TTC549 (cell line): ENCODE data around the gene DOCK8.
"Not testable (repeated sequence)": the region's sequence is repeated elsewhere in the genome, so short reads cannot be mapped to it uniquely, and the experiment has no call there.

Experiments used
- FAIRE-seq: peaks from 2 replicates; lab custom pipeline; 2012; peaks lifted over from hg19 to GRCh38; lab: Jason Lieb, UNC

DOCK8 gene

DNA sequence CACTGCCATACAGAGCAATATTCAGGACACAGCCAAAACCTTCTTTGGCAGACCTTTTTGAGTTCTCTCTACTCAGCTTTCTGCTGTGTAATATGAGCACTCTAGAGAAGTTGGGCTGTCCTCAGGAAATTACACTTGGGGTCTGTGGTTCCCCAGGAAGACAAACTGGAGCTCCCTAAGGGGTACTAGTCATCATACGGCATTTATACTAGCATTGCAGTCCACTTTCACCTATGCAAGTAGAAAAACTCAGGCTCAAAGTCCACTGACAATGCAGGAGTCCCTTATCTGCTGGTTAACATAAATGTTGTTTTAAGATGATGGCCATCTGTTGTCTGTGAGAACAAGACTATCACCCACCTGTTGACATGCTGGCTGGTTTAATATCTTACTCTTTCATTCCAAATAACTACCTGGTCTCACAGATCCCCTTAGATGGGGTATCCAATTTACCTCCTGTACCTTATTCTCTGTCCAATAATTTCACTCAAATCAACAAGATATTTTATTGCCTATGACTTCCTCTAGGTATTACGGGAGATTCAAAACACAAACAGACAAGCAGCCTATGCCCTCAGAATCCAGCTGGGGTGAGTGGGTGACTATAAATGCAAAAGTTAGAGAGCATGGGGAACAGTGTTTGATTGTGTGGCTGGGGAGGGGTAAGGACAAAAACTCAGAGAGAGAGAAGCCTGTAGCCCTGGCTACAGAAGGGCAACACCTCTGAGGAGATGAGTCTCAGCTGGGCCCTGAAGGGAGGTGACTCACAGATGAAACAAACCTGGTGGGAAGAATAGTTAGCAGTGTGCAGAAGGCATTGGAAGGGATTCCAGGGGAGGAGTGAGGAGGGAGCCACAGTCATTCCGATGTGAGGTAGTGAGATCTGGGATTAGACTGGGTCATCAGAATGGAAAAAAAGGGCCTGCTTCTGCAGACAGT, 10.2 kb downstream of the DOCK8 start:
- FAIRE-seq = no peak

DNA sequence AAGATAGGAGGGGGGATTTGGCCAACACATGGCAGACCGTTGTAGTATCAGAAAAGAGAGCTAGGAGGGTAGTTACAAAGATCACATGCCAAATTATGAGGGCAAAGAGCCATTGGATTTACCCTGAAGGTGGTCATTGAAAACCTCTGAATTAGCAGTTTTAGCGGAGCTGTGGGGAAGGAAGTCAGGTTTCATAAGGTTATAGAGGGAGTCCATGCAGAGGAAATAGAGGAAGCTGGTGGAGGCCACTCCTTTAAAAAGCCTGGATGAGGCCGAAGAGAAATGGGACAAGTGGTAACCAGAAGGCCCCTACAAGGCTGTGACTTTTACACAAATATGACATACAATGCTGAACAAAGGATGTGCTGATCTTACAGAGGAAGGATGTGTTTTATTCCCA, 13.2 kb downstream of the DOCK8 start:
- FAIRE-seq = no peak

DNA sequence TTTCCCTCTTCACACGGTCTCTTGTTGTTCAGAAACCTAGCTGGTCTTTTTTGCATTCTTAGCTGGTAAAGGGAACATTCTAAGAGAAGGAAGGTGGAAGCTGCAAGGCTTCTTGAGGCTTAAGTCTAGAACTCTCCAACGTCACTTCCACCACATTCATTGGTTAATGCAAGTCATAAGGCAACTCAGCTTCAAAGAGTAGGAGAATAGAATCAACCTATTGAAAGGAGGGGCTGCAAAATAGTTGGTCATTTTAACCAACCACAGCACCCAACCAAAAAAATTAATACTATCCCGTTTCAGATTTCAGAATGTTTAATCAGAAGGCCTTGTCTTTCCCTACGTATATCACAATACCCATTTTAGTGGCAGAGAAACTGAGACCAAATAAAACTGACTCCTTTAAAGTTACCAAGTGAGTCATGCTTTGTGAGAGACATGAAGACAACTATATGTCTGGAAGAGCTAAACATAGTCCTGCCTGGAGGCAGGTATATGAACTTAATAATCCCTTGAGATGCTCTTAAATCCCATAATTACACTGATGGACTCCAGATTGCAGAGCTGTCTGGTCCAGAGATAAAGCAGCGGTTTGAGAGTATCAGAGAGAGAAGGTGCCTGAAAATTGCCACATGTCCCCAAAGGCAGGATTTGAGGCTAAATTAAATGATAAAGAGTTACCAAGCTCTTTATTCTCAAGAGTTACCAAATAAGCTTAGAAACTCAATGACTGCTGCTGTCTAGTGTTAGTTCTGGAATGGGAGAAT, 14.4 kb downstream of the DOCK8 start:
- no peak for FAIRE-seq

DNA sequence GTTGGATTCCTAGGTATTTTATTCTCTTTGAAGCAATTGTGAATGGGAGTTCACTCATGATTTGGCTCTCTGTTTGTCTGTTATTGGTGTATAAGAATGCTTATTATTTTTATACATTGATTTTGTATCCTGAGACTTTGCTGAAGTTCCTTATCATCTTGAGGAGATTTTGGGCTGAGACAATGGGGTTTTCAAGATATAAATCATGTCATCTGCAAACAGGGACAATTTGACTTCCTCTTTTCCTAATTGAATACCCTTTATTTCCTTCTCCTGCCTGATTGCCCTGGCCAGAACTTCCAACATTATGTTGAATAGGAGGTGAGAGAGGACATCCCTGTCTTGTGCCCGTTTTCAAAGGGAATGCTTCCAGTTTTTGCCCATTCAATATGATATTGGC, 17.0 kb downstream of the DOCK8 start:
- FAIRE-seq = not testable (repeated sequence)

DNA sequence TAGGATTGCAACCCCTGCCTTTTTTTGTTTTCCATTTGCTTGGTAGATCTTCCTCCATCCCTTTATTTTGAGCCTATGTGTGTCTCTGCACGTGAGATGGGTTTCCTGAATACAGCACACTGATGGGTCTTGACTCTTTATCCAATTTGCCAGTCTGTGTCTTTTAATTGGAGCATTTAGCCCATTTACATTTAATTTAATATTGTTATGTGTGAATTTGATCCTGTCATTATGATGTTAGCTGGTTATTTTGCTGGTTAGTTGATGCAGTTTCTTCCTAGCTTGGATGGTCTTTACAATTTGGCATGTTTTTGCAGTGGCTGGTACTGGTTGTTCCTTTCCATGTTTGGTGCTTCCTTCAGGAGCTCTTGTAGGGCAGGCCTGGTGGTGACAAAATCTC, 19.0 kb downstream of the DOCK8 start:
- FAIRE-seq = not testable (repeated sequence)

DNA sequence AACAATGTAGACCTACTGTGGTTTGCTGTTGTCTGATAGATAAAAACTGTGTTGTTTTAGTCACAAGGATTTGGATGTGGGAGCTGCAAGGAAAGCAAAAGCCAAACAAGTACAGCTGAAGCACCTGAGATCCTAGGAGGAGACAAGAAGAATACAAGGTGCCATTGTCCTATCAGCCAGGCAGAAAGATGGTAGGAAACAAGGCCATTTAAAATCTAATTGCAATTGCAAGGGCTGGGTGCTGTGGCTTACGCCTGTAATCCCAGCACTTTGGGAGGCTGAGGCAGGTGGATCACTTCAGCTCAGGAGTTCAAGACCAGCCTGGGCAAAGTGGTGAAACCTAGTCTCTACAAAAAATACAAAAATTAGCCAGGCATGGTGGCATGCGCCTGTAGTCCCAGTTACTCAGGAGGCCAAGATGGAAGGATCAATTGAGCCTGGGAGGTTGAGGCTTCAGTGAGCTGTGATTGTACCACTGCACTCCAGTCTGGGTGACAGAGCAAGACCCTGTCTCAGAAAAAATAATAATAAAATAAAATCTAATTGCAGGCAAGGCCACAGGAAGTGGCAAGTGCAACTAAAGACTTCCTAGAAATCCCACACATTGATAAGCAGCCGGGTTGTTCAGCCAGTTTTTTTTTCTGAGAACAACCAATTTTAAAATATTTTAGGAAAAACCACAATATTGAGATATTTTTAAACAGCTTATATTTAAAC, 22.6 kb downstream of the DOCK8 start:
- no peak for FAIRE-seq

DNA sequence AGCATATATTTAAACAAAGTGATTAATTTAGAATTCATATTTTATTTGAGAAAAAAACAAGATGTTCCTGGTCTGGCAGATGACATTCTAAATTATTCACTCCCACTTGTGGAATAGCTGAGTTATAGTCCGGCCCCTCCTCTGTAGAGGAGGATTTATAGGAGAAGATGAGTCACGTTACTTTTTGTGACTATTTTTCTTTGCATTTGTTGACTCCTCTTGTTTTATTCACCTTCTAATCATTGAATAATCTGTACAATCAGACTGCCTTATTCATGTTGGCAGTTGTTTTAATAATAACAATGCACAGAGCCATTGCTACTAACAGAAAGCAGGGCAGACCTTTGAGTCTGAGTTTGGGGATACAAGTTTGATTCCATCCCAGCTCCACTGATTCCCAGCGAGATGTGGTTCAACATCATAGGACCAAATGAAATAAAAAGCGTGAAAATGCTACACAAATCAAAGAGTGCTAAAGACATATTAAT, 23.2 kb downstream of the DOCK8 start:
- FAIRE-seq = no peak

DNA sequence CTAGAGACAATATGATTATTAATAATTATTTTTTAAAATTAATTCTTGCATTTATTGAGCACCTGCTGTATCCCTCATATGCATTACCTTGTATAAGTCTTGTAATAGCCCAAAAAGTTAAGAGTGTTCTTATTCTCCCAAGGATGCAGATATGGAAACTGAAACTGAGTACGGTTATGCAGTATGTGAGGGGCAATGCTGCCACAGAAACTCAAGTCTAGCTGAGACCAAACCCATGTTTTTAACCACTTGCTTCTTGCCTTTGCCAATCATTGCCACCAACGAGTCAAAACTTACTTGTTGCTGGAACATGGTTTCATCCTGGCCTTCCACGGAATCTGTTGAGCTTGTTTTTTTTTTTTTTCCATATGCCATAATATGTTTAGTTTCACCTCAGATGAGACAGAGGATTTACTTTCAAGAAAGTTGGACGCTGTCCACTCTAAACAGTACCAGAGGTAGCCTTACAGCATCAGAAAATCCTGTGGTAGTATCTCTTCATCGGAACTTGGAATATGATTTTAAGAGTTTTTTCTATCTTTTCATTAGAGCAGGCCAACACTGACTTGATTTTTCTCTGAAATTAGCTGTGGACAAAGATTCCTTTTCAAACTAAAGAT, 27.9 kb downstream of the DOCK8 start:
- FAIRE-seq = no peak

DNA sequence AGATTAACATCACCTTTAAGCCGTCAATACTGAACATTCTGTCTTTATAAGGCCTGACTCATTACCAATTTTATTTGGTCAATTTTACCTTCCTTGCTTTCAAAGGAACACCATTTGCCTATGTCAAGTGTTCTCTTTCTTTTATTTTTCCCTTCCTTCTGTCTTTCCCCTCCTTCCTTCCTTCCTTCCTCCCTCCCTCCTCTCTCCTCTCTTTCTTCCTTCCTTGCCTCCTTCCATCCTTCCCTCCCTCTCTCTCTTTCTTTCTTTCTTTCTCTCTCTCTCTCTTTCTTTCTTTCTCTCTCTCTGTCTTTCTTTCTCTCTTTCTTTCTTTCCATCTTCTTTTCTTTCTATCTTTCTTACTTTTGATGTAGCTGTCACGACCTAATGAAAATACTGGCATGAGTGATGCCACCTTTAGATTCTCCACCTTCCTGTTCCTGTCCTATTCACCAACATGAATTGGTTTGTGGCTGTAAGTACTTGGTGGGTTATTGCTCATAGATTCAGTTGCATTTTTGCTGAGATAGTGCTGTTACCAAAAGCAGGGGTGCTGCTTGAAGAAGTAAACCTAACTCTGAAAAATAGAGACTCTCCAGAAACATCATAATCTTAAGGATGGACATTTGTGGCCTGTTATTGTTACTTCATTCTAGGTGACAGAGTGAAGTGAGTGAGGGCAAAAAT, 33.8 kb downstream of the DOCK8 start:
- FAIRE-seq = no peak

DNA sequence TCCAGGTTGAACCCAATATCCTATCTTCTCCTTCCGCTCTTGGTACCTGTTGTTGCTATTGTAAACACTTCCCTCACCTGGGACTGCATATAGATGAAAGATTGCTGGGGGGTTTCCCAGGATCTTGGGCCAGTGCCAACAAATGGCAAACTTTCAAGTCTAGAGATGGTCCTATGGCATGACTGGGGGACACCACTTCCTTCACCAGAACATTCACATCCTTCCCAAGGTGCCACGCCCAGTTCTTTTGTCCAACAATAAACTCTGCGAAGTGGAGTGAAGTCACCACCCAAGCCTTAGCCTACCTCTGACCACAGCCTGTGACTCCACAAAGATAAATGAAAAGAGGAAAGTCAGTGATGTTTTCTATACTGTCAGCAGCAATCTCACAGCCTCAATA, 34.4 kb downstream of the DOCK8 start:
- no peak for FAIRE-seq

DNA sequence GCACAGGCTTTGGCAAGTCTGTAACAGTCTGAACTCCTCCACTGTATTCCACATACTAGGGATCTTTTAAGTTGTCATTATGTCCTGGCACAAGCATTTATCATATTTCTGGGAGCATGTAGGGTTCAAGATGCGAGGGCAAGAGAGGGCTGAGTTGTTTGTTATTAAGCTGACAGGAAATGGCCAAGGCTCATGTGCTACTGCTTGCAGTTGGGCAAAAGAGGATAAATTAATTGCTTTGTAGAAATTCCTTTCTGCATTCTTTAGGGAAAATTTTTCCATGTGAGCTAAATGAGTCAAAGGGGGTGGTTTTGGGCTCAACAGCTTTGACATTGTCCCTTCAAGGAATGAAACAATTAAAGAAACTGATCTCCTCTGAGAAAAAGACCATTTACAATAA, 35.4 kb downstream of the DOCK8 start:
- FAIRE-seq = no peak

DNA sequence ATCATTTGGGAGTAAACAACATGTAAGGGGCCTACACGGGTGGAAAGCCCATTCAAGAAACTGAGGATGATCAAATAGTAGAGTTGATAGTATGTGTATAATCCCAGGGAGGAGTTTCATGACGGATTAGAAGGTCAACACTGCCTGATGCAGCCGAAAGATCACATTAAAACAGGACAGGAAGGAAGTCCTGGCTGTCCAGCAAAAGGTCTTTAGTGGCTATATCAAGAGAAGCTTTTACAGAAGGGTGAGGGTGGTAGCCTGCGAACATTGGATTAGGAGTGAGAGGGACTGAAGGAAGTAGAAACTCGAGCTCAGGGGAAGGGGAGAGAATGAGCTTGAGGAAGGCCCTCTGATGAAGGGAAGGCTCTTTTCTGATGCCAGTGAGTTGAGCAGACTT, 36.0 kb downstream of the DOCK8 start:
- FAIRE-seq = no peak

DNA sequence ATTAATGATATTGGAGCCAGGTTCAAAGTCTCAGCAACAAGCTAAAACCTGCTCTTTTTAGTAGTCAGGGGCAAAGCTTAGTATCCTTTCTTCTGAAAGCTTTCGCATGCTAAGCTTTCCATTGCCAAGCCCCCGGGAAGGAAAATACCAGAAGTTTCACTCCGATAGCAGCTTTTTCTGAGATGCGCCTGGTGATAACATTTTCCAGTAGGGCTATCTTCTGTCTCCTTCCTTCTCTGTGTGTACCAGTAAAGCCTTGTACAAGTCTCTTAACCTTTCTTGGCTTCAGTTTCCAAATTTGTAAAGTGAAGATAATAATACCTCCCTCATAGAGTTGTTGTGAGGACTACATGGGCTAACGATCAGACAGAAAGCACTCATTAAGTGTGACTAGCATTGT, 36.7 kb downstream of the DOCK8 start:
- FAIRE-seq = no peak

DNA sequence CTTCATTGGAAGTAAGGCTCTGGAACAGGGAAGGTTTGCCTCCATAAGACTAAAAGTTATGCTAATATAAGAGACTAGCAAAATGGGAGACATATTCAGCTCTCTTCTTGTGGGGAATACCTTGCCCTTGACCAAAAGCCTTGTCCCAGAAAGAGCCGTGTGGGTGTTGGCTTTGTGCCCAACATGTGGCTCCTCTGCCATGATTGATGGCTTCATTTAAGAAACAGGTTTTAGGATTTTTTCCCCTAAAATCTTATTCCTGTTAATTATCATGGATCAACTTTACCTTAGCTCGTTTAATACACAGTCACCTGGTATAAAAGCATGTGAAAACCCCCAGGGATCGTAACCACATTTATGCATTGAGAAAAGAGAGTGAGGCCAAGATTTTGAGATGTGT, 38.9 kb downstream of the DOCK8 start:
- FAIRE-seq = no peak

DNA sequence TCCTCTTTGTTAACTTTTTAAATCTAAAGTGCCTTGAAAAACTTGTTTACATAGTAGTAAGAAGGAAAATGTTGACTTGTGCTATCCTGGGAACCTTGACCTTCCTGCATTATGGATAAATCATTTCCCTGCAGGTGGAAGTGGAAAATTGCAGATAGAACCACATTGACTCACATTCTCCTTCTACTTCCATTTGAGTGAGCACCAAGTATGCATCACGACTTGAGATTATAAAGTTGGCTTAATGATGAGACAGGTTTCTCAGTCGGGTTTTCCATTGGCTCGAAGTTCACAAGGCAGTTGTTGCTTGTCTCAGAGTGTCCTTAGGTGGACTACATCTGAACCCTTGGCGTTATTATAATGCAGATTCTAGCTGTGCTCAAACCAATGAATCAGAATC, 39.9 kb downstream of the DOCK8 start:
- no peak for FAIRE-seq

DNA sequence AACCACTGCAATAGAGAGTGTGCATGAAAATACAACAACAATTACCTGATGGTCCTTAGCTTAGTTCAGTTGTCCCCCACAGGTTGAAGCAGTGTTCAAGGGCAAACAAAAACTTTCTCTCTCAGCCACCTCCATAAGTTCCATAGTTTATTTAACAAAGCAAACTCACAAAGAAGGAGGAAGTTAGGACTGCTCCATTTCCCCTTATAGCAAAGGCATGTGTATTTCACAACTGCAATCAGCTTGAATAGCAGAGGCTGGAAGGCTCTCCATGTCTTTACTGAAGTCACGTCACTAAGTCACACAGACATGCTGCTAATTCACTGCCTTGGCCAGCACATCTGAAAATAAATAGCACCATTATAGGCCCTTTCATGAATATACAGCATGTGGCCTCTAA, 43.3 kb downstream of the DOCK8 start:
- no peak for FAIRE-seq

DNA sequence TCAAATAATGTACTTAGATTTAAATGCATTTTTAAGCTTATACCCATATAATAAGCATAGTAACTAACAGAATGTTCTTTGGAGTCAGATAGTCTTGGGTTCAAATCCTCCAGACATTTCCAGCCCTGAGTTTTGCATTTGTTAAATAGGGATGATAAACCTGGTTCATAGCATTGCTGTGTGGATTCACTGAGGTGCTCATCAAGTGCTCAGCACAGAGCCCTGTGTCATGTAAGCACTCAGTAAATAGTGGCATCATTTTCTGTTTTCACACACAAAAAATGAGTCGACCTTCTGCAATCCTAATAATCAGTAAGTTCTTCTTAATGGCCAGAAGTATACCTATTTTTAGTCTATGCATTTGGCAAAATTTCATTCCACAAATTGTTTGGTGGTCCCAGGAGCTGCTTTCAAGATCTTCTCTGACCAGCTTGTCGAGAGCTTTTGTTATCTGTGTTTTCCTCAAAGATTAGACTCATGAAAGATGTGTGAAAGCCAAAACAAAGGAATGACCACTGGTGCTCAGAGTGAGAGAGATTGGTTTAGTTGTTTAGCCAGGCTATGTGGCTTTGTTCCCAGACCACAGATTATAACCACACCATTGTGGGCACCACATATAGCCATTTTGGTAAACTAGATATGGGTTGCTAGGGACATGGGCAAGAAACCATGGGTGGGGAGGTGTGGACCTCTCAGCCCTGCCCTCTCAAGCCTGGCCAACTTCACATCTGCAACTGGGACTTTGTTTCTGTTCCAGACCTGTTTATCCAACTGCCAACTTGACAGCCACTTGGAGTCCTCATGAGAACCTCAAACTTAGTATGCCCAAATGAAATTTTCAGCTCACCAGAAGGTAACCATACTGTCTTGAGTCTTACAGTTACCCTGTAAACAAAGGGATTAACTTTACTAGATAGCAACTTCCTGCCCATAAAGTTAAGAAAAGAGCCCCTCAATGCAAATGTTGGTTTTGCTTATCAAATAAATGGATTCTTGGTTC, 45.0 kb downstream of the DOCK8 start:
- no peak for FAIRE-seq

DNA sequence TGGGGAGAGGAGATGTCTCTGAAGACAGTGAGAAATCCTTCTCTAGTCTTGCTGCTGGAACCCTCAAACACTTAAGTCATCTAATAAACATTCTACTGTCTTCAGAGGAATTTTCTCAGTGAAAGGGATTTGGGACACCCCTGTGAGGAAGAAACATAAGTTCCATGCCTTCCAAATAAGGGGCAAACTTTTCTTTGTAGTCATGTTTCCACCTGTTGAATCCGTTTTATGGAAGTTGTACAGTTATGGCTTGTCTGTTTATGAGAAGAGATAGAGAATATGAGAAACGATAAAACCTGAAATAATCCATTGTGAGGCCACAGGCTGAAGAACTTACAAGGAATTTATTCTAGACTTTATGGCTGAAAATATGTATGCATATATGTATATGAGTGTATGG, 49.6 kb downstream of the DOCK8 start:
- no peak for FAIRE-seq

DNA sequence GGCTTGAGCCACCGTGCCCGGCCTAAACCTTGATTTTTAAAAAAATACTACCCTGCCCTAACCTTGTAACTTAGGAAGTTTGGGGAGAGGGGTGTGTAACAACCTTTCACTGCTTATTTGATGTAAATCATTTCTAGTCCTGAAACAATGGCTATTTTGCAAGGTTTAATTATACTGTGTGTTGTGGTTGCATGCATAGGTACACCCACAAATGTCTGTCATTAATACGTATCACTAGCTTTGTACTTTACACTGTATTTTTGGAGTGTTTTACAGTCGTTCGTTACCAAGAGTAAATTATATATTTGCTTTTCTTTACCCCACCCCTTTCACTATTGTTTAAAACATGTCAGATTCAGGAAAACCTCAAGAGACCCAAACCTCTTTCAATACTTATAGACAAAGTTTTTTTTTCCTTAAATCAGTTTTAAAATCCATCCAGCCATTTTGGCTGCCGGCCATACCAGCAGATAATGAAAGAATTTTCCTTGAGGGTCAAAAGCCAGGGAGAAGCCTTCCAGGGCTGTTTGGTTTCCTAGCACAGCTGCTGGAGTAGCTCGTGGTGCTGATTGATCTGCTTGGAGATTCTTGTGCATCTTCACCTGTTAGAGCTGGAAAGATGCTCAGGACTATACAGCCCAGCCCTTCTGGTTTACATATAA, 50.7 kb downstream of the DOCK8 start:
- no peak for FAIRE-seq

DNA sequence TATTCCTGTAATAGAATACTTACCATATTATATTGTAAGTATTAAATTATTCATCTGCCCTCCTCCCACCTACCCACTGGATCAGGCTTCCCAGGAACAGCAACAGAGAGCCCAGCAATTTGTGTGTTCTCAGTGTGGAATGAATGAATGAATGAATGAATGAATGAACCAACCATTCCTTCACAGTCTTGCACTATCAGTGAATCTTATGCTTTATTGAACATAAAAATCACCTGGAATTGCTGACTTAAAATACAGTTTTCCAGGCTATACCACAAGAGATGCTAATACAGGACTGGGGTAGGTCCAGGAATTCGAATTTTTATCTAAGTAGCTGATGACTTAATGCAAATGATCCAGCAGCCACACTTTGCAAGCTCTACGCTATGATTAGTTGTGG, 51.6 kb downstream of the DOCK8 start:
- FAIRE-seq = no peak
